KOPT-K1 (cell line): ENCODE data around the gene IGDCC3.

ENCODE experiments used
- H3K27ac ChIP-seq: fragments of 200-600 bp; sonication (generic); 2 replicates; pipeline ENCODE4 v1.5.1; 2016; ENCODE audit warnings: antibody characterized with exemption, mild to moderate bottlenecking, low read depth, low read length; ENCODE audit not compliant: poor library complexity, severe bottlenecking
- H3K36me3 ChIP-seq: fragments of 200-600 bp; sonication (generic); 2 replicates; pipeline ENCODE4 v1.5.1; 2017; ENCODE audit warnings: antibody characterized with exemption, mild to moderate bottlenecking, low read length, moderate library complexity; ENCODE audit not compliant: insufficient read depth
- H3K9me3 ChIP-seq: fragments of 200-600 bp; sonication (generic); 2 replicates; pipeline ENCODE4 v1.5.1; 2017; ENCODE audit warnings: antibody characterized with exemption, low read length, mild to moderate bottlenecking; ENCODE audit not compliant: insufficient read depth, poor library complexity, severe bottlenecking

Gene IGDCC3

DNA sequence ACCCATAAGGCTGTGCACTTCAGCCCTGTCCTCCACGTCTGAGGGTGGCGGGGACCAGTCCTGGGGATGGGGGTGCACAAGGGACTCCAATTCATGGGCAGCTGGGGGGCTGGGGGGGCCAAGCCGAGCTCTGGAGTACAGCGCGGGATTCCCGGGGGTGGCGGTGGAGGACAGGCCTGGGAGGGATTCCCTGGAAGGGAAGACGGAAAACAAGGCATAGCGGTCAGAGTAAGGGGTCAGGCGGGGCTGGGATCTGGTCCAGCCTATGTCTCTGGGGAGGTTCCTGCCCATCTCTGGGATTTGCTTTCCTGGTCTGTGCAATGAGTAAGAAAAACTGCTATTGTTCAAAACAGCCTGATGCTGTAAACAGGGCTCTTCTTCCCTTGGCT is 8.1 kb upstream of the IGDCC3 start:
- Histone ChIP-seq H3K36me3 (no peaks in the 10 kb centered on the region), H3K27ac (no peak overlapping the region), H3K9me3 (no peaks in the 10 kb centered on the region)

DNA sequence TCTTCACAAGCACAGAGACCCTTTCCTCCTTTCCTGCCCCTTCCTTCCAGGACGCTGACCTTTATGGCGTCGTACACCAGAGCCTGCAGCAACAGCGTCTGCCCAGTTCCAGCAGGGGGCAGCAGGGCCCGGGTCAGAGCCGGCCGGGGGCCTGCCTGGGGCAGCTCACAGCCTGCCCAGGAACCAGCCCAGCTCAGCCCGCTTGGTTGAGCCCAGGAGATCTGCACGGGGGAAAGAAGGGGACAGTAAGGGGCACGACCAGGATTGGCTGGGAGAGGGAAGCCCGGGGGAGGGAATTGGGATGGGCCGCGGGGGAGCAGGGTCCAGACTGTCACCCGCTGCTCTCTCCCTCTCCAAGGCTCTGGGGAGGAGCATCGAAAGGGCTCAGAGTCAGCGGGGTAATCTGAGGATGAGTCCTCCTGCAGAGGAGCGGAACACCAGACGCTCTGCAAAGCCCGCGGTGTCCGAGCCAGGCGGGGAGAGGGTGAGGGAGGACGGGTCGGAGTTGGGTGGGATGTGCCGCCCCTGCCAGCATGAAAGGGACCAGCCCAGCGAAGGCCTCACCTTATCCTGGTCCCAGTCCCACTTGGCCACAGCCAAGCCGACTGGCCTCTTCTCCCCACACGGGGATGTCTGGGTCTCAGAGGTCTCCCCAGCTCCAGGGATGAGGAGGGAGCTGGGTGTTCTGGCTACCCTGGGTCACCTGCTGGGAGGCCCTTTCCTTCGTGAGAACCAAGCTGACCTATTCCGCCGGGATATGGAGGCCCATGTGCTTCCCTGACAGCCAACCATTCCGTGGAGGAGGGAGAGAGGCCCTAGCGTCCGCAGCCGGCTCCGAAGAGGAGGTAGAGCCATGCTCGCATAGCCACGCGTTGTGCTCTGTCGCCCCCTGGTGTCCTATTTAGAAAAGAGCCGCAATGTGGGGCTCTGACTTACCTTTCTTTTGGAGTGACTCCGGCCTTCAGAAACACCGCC is 7.4 kb upstream of the IGDCC3 start:
- Histone ChIP-seq H3K9me3 (no peaks in the 10 kb centered on the region), H3K27ac (no peak overlapping the region), H3K36me3 (no peaks in the 10 kb centered on the region)

DNA sequence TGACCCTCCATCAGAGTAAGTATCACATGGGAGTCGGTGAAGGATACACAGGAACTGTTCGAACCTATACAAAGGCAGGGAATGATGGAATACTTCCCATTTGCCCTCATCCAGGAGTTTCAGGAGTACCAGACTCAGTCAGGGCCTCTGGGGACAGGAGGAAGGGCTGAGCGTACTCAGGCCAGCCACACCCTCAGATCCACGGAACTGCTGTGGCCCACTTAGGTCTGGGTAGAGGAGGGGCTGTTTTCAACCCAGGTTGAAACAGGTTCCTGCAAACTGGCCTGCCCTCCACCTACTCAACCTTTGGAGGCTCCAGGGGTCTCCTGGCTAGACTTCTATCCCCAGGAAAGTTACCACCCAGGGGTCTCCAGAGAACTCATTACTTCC is 6.7 kb upstream of the IGDCC3 start:
- Histone ChIP-seq H3K27ac (no peak overlapping the region), H3K36me3 (no peaks in the 10 kb centered on the region), H3K9me3 (no peaks in the 10 kb centered on the region)

DNA sequence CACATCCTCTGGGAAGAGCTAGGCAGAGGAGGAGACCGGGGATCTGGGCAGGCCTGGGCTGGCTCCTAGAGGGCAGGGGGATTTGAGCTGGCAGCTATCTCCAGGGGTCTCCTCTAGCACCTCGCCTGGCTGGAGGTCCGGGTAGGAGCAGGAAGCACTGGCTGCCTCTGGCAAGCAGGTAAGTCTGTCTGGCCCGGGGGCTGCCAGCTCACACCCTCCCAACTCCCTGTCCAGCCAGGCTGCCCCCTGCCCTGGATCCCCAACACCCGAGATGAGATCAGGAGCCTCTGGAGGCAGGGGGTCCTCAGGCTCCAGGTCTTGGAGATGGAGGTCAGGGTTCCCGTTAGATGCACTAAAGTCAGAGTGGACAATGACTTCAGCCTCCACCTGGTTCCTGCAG is 6.2 kb upstream of the IGDCC3 start:
- Histone ChIP-seq H3K27ac (no peak overlapping the region), H3K36me3 (no peaks in the 10 kb centered on the region), H3K9me3 (no peaks in the 10 kb centered on the region)

DNA sequence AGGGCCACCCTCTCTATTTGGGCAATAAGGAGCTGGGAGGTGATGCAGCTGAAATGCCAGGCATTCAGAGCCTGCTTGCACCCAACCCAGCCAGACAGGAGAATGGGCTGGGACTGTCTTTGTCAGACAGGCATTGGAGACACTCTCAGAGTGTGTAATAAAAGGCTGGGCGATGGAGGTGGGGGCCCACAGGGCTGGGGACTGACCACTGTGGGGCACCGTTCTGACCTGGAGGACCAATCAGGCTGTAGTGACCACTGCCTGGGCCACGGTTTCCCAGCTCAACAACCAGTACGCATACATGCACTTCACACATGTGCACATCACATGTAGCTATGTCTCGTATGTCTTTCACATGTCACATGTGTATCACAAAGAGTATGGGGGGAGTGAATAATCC is 5.7 kb upstream of the IGDCC3 start:
- H3K27ac ChIP-seq, result no peak overlapping the region
- no peaks in the 10 kb centered on the region for H3K9me3 ChIP-seq
- H3K36me3 ChIP-seq, result no peaks in the 10 kb centered on the region

DNA sequence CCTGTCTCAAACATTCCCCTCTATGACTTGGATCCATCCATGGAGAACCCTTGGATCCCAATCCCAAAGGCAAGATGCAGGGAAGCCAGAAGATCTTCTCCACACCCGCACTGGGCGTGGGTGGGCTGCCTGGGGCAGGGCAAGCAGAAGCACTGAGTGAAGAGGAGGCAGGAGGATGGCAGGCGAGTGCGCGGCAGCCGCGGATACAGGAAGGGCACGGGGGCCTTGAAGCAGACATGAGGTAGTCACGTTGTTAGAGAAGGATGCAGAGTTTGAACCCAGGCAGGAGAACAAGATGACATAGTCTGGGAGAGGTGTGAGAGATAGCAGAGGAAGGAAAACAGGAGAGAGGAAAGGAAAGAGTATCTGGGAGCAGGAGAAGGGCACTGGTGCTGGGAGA is 5.1 kb upstream of the IGDCC3 start:
- no peaks in the 10 kb centered on the region for H3K9me3 ChIP-seq
- H3K36me3 ChIP-seq, result no peaks in the 10 kb centered on the region
- H3K27ac ChIP-seq, result no peak overlapping the region

DNA sequence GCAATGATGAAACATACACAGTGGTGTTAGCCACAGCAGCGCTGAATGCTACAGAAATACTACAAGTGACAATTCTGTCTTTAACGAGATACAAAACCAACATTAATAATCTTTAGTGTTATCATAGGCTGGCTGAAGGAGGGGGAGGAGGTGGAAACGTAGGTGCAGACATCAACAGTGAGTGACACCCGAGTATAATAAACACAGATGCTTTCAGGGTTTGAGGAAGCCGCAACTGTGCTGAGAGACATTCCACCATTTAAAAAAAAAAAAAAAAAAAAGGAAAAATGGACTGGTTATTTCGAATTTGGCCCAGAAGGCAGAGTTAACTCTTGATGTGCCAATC is 4.3 kb upstream of the IGDCC3 start:
- Histone ChIP-seq H3K36me3 (no peaks in the 10 kb centered on the region), H3K27ac (no peak overlapping the region), H3K9me3 (no peaks in the 10 kb centered on the region)

DNA sequence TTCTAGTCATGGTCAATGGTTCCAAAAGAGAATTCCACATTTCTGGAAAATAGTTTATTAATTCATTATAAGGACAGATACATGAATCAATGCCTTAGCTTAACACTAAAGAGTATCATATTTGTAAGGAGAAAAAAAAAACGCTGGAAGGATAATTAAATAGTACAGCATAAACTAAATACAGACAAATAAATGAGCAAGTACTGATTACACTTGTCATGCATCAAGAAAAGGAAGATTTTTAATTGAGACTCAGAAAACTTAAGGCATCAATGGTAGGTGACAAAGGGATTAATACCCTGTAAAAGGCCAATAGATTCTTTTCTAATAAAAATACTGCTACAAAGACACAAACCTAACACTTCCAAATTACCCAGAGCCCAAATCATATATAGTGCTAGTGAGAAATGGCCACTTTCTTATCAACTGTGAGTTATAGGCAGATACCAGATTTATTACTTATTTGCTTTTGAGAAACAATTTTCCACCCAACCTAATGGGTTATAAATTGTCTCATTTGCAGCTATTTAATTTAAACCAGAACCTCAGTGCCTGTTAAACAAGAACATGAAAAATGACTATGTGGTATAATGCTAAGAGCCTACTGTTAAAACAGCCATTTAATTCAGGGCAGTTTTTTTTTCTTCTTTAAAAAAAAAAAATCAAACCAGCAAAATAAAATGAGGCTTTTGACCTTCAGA is 3.8 kb upstream of the IGDCC3 start:
- Histone ChIP-seq H3K36me3 (no peaks in the 10 kb centered on the region), H3K27ac (no peak overlapping the region), H3K9me3 (no peaks in the 10 kb centered on the region)

DNA sequence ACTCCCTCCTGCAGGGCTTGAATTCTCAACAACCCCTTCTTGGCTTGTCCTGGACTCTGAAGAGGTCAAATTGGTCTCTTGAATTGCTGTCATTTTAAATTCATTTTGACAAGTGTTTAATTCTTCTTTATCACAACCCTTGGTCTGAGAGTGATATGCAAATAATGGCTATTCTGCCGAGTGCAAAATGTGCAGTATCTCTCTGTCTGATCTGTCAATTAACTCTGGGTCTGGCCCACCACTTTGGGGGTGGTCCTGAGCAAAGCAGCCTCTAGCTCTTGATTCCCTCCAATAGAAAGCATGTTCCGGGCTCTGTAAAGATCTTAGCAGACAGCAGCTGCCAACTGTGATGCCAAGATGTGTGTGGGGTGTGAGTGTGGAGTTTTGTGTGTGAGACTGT is 2.2 kb upstream of the IGDCC3 start:
- Histone ChIP-seq H3K27ac (no peak overlapping the region), H3K9me3 (no peaks in the 10 kb centered on the region)

DNA sequence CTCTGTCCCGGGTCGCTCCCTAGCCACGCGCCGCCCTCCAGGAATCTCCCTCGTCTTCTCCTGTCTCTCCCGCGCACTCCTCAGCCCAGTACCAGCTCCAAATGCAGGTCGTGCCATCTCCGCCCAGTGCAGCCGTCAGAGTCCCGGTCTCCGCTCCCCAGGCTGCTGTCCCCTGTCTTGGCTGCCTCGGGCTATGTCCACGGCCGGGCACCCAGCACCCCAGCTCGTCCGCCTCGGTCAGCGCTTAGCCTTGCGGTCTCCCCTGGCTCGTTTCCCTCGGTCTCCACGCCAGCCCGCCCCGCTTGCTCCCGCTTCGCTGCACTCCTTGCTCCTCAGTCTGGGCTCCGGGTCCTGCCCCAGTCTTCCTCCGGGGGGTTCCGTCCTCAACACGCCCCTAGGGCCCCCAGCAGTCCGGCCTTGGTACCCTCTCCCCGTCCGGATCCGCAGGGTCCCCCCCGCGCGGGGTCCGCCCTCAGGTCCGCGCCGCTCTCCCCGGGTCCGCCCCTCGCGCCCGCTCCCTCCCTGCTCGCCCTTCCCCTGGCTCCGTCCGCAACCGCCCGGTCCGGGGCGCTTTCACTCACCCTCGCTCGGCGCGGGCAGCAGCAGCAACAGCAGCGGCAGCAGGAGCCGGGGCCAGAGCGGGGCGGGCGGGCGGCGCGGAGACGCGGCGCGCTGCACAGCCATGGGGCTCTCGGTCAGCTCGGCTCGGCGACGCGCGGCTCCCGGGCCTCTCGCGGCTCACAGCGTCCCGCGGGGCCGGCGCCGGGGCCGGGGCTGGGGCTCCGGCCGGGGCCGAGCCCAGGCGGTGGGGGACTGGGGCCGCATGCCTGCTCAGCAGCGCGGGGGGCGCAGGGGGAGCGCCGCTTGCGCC is 462 bp downstream of the IGDCC3 start:
- Histone ChIP-seq H3K36me3 (no peaks in the 10 kb centered on the region), H3K27ac (no peak overlapping the region), H3K9me3 (no peaks in the 10 kb centered on the region)

More for the DNA sequence above, 2.2 kb upstream of the IGDCC3 start:
- no peaks in the 10 kb centered on the region for H3K36me3 ChIP-seq

DNA sequence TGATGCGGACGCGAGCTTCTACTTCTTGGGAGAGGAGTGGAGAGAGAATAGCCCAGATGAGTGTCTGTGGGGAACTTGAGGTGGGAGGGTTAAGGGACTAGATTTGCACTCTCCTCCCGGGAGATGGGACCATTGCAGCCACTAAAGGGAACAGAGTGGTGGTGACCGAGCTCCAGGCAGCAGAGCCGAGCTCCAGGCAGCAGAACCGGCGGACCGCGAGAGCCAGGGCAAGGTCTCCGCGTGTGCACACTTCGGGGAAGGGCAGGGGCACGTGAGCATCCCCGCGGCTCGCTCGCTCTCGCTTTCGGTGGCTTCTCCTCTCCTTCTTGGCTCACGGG is 1.1 kb downstream of the IGDCC3 start:
- H3K9me3 ChIP-seq, result no peaks in the 10 kb centered on the region
- no peaks in the 10 kb centered on the region for H3K36me3 ChIP-seq
- H3K27ac ChIP-seq, result no peak overlapping the region

DNA sequence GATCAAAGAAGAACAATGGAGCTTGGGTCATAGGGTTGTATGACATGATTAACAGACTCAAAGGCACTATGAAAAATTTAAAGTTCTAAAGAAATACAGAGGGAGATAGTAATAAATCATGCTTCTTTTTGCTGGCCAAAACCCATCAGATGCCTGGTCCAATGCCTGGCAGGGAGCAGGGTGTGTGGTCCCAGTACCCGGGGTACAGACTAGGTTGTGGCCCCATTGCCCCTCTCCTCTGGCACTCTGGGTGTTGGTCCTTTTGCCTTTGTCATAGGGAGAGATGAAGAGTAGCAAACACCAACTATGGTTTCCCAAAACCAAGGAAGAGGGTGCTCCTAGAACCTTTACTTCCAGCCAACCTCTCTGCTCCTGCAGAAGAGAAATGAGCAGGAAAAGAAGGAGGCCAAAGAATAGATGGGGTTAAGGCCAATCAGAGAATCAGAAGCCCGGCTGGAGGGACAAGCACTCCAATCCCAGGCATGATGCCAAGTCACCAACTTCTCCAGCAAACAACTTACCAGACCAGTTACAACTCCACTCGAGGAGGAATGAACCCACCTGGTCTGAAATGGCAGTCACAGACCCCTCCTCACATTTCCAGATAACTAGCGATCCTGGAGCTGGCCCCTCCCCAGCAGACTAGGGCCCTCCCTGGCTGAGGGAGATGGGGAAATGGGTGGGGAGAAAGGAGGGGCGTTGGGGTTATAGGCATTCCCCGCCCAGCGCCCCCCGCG is 1.8 kb downstream of the IGDCC3 start:
- H3K36me3 ChIP-seq, result no peaks in the 10 kb centered on the region
- H3K27ac ChIP-seq, result no peak overlapping the region
- H3K9me3 ChIP-seq, result no peaks in the 10 kb centered on the region

DNA sequence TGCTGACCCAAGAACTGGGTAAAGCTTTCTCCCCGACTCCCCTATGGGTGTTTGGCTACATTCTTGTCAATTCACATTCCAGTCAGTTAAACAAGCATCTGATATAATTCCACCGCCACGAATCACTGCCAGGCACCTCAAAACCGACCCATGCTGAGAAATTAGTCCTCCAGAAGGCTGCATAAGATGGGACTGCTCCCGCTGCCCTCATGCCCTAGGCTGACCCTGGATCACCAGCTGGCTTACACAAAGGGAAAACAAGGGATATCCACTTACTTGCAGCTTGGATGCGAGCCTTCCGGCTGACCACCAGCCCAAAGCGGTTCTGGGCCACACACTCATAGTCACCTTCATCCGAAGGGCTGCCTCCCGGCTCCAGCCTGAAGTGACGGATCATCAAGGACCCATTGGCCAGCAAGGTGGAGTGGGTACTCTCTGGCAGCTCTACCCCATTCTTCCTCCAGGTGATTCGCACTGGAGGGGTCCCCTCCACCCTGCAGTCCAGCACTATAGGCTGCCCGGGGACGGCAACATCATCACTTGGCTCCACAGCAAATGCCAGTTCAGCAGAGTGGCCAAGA is 2.9 kb downstream of the IGDCC3 start:
- H3K27ac ChIP-seq, result no peak overlapping the region
- H3K9me3 ChIP-seq, result no peaks in the 10 kb centered on the region
- H3K36me3 ChIP-seq, result no peaks in the 10 kb centered on the region

DNA sequence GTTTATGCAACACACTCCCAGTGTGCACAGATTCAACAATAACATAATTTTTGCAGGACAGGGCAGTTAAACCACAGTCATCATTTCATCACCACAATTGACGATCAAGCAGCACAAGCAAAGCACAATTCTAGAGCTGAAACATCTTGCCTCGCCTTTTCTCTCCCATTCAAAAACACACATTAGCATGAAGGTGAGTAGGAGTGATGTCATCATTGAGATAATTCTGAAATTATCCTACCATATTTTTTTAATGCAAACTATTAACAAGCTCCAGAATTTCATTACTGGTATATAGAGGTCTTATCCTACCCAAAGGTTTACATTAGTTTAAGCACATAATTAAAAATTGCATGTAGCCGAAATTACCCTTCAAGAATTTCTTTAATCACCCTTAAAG is 3.5 kb downstream of the IGDCC3 start:
- no peaks in the 10 kb centered on the region for H3K9me3 ChIP-seq
- no peaks in the 10 kb centered on the region for H3K36me3 ChIP-seq
- H3K27ac ChIP-seq, result no peak overlapping the region
